HG02884 (cell line): ENCODE measurements around the gene NPR2.

Experiments used
- ATAC-seq: cut with Tn5 transposase; IDR thresholded peaks from one replicate; pipeline ENCODE4 v1.9.1; 2021; ENCODE audit warnings: mild to moderate bottlenecking, moderate library complexity; ENCODE audit not compliant: unreplicated experiment

The NPR2 gene

GRCh38 chr9:35852876-35853865, 61.8 kb downstream of the NPR2 start:
- ATAC-seq, result no peak

GRCh38 chr9:35854091-35854762, 62.8 kb downstream of the NPR2 start:
- ATAC-seq, result no peak

- ATAC-seq, result no peak
Observed at GRCh38 chr9:35856206-35856605, 64.8 kb downstream of the NPR2 start.

GRCh38 chr9:35856882-35857281, 65.5 kb downstream of the NPR2 start:
- no peak for ATAC-seq

- no peak for ATAC-seq
Observed at GRCh38 chr9:35858458-35858857, 67.1 kb downstream of the NPR2 start.
